ENCODE measurements around the gene TMC6. TPM values are rescaled to one million over a fixed set of nuclear protein-coding genes. Genes with fewer than 3 reads are reported as not detected.
A peak's percentile ranks its signal among the peaks of the same experiment; 100 is the strongest.

TMC6 gene
- total and polyA plus RNA-seq, 4 donors: 75.7 to 166 (median 98.9) TPM

DNA sequence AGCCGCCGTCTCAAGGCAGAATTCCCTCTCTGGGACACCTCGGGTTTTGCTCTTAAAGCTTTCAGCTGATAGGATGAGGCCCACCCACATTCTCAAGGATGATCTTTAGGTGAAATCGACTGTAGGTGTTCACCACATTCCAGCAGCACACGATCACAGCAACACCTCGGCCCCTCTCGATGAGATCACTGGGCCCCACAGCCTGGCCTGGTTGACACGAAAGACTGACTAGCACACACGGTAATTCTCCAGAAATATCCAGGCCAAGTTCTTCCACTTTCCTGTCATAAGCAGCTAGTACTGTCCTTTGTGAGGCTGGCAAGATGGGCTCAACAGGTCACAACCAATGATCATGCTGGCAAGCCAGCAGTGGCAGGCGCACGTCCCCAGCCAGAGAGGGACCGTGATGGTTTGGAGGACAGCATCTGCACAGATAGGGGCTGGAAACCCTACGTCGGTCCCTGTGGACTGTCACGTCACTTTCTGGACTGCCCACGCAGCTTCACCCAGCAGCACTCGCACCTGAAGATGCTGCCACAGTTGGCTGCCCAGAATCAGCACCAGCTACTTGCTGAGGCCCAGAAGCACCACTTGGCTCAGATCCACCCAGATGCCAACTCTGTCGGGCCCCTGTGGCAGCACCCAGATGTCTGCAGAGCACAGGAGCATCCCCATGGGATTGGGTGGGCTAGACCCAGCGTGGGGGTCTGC lies 17.4 kb downstream of the TMC6 start:
- WGBS, 2 donors: 90% methylated on average over 19 of the region's 19 CpGs
- H3K9ac ChIP-seq (ENCODE audit: insufficient read depth in 1 of 2, low read length in 2 of 2): no peak overlapping the region
- H3K27ac ChIP-seq (ENCODE audit: low read depth in 1 of 2, low read length in 1 of 2): peak overlapping the region in 1 of 2 donors; percentile 28
- peaks cover 0 to 55% (median 0%) of the 10 kb centered on the region in 4 donors for H3K36me3 ChIP-seq (ENCODE audit: control insufficient read depth in 4 of 4, insufficient read depth in 4 of 4, low read length in 4 of 4)
- TF ChIP-seq, protein P1, sequence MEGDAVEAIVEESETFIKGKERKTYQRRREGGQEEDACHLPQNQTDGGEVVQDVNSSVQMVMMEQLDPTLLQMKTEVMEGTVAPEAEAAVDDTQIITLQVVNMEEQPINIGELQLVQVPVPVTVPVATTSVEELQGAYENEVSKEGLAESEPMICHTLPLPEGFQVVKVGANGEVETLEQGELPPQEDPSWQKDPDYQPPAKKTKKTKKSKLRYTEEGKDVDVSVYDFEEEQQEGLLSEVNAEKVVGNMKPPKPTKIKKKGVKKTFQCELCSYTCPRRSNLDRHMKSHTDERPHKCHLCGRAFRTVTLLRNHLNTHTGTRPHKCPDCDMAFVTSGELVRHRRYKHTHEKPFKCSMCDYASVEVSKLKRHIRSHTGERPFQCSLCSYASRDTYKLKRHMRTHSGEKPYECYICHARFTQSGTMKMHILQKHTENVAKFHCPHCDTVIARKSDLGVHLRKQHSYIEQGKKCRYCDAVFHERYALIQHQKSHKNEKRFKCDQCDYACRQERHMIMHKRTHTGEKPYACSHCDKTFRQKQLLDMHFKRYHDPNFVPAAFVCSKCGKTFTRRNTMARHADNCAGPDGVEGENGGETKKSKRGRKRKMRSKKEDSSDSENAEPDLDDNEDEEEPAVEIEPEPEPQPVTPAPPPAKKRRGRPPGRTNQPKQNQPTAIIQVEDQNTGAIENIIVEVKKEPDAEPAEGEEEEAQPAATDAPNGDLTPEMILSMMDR (IDR thresholded peaks at IDR 0.05; ENCODE audit: control extremely low read depth, extremely low read depth): no peak
- H3K9me3 ChIP-seq (ENCODE audit: control insufficient read depth in 4 of 4, insufficient read depth in 3 of 4, low read length in 3 of 4): peaks cover 0 to 2% (median 0%) of the 10 kb centered on the region in 4 donors
- DNase-seq (no peak), ATAC-seq (ENCODE audit: insufficient read depth, low FRiP score) (no peak)
- peaks cover 0 to 3% (median 0%) of the 10 kb centered on the region in 5 donors for H3K4me1 ChIP-seq (ENCODE audit: control insufficient read depth in 5 of 5, insufficient read depth in 5 of 5, low read length in 5 of 5)
- no peaks in the 10 kb centered on the region for H3K27me3 ChIP-seq (ENCODE audit: control insufficient read depth in 3 of 3, insufficient read depth in 3 of 3, low read length in 2 of 3)
- no peak overlapping the region for H3K4me3 ChIP-seq

GRCh38 chr17:78110363-78111015 lies 18.1 kb downstream of the TMC6 start:
- H3K36me3 ChIP-seq (ENCODE audit: control insufficient read depth in 4 of 4, insufficient read depth in 4 of 4, low read length in 4 of 4): peaks cover 0 to 56% (median 0%) of the 10 kb centered on the region in 4 donors
- no peak overlapping the region for H3K9ac ChIP-seq (ENCODE audit: insufficient read depth in 1 of 2, low read length in 2 of 2)
- TF ChIP-seq, protein P1 (IDR thresholded peaks at IDR 0.05; ENCODE audit: control extremely low read depth, extremely low read depth): no peak

GRCh38 chr17:78109489-78109761 lies 19.1 kb downstream of the TMC6 start:
- peaks cover 0 to 49% (median 0%) of the 10 kb centered on the region in 4 donors for H3K36me3 ChIP-seq (ENCODE audit: control insufficient read depth in 4 of 4, insufficient read depth in 4 of 4, low read length in 4 of 4)
- no peak overlapping the region for H3K4me3 ChIP-seq
- H3K27ac ChIP-seq (ENCODE audit: low read depth in 1 of 2, low read length in 1 of 2): no peak overlapping the region
- no peak for DNase-seq
- no peak overlapping the region for H3K9ac ChIP-seq (ENCODE audit: insufficient read depth in 1 of 2, low read length in 2 of 2)
- TF ChIP-seq, protein P1 (IDR thresholded peaks at IDR 0.05; ENCODE audit: control extremely low read depth, extremely low read depth): no peak
- WGBS, 2 donors: 95 to 97% methylated on average over 9 of the region's 9 CpGs
- H3K4me1 ChIP-seq (ENCODE audit: control insufficient read depth in 5 of 5, insufficient read depth in 5 of 5, low read length in 5 of 5): peaks cover 0 to 7% (median 3%) of the 10 kb centered on the region in 5 donors
- no peak for ATAC-seq (ENCODE audit: insufficient read depth, low FRiP score)
- peaks cover 0 to 2% (median 0%) of the 10 kb centered on the region in 4 donors for H3K9me3 ChIP-seq (ENCODE audit: control insufficient read depth in 4 of 4, insufficient read depth in 3 of 4, low read length in 3 of 4)
- no peaks in the 10 kb centered on the region for H3K27me3 ChIP-seq (ENCODE audit: control insufficient read depth in 3 of 3, insufficient read depth in 3 of 3, low read length in 2 of 3)

More at GRCh38 chr17:78110363-78111015, 18.1 kb downstream of the TMC6 start:
- H3K4me1 ChIP-seq (ENCODE audit: control insufficient read depth in 5 of 5, insufficient read depth in 5 of 5, low read length in 5 of 5): peaks cover 0 to 3% (median 1%) of the 10 kb centered on the region in 5 donors
- H3K27ac ChIP-seq (ENCODE audit: low read depth in 1 of 2, low read length in 1 of 2): peak overlapping the region in 1 of 2 donors; percentile 28
- ATAC-seq (ENCODE audit: insufficient read depth, low FRiP score) (no peak), DNase-seq (no peak)
- WGBS, 2 donors: 90 to 92% methylated on average over 22 of the region's 22 CpGs
- H3K4me3 ChIP-seq: no peak overlapping the region
- no peaks in the 10 kb centered on the region for H3K27me3 ChIP-seq (ENCODE audit: control insufficient read depth in 3 of 3, insufficient read depth in 3 of 3, low read length in 2 of 3)
- peaks cover 0 to 2% (median 0%) of the 10 kb centered on the region in 4 donors for H3K9me3 ChIP-seq (ENCODE audit: control insufficient read depth in 4 of 4, insufficient read depth in 3 of 4, low read length in 3 of 4)
